ENCODE measurements around the gene FAM78A.

GRCh38 chr9:131282175-131282574 is 5.9 kb upstream of the FAM78A start:
- TF ChIP-seq CTCF (conservative IDR thresholded peaks at IDR 0.05) (no peak), ZFX (IDR thresholded peaks at IDR 0.05) (no peak)
